H1 (cell line): ENCODE results near the gene WNT3A. TPM values are rescaled to one million over a fixed set of nuclear protein-coding genes. Genes with fewer than 3 reads are reported as not detected.

Experiments used
- CTCF ChIA-PET: fragments of 300-600 bp; sonication (Branson Sonifier 250); formaldehyde crosslinking; loops from one replicate; lab custom pipeline; 2021; ENCODE audit not compliant: partially characterized antibody; lab: Charles Lee
- POLR2A ChIA-PET: fragments of 300-600 bp; sonication (Branson Sonifier 250); formaldehyde crosslinking; loops from one replicate; lab custom pipeline; 2021; ENCODE audit warnings: inconsistent platforms; ENCODE audit not compliant: partially characterized antibody; lab: Charles Lee
- DNase-seq, 2 experiments: peaks; one replicate each; pipeline versions ENCODE4 v3.0.0 to v3.0.0-alpha.2; 2010 to 2022; ENCODE audit warnings: low spot score in 2 of 2, low read depth in 1 of 2, mixed read lengths in 1 of 2
- FAIRE-seq: peaks from 2 replicates; lab custom pipeline; 2011; peaks lifted over from hg19 to GRCh38; lab: Jason Lieb, UNC
- H2AFZ ChIP-seq: 2 replicates; pipeline ENCODE4 v1.8.1; 2012; ENCODE audit warnings: low read length, inconsistent platforms
- H2AK5ac ChIP-seq: 2 replicates; pipeline ENCODE4 v1.6.1; 2013; ENCODE audit warnings: low read depth, low read length
- H2BK120ac ChIP-seq: replicated peaks from 2 replicates; pipeline ENCODE3; 2013; ENCODE audit warnings: low read depth, low read length, inconsistent platforms
- H2BK12ac ChIP-seq: 2 replicates; pipeline ENCODE4 v1.6.1; 2013; ENCODE audit warnings: low read depth, low read length
- H2BK15ac ChIP-seq: 2 replicates; pipeline ENCODE4 v1.6.1; 2013; ENCODE audit warnings: low read length
- H2BK20ac ChIP-seq: 2 replicates; pipeline ENCODE4 v1.6.1; 2013; ENCODE audit warnings: low read length
- H2BK5ac ChIP-seq: 2 replicates; pipeline ENCODE4 v1.6.1; 2013; ENCODE audit warnings: low read depth, low read length
- H3K14ac ChIP-seq: 2 replicates; pipeline ENCODE4 v1.6.1; 2013; ENCODE audit warnings: inconsistent platforms; ENCODE audit not compliant: insufficient read length
- H3K18ac ChIP-seq: 2 replicates; pipeline ENCODE4 v1.6.1; 2013; ENCODE audit warnings: low read length; ENCODE audit errors: extremely low read depth
- H3K23ac ChIP-seq: 2 replicates; pipeline ENCODE4 v1.6.1; 2013; ENCODE audit warnings: inconsistent platforms; ENCODE audit not compliant: insufficient read length
- H3K23me2 ChIP-seq: 2 replicates; pipeline ENCODE4 v1.6.1; 2013; ENCODE audit warnings: low read depth, low read length
- H3K27ac ChIP-seq: 2 replicates; pipeline ENCODE4 v1.6.1; 2011; ENCODE audit warnings: low read depth, low read length, inconsistent platforms
- H3K27me3 ChIP-seq, 4 experiments: replicated peaks in 1 of 4; 1 replicate in 1 of 4; 2 replicates in 3 of 4; pipeline versions ENCODE4 v1.6.1 to v1.8.1; 2011 to 2013; ENCODE audit warnings: low read length in 3 of 4, mild to moderate bottlenecking in 3 of 4, inconsistent platforms in 2 of 4, mixed read lengths in 2 of 4, moderate library complexity in 1 of 4; ENCODE audit not compliant: control insufficient read depth in 3 of 4, insufficient read depth in 3 of 4; ENCODE audit errors: extremely low read depth in 1 of 4
- H3K36me3 ChIP-seq, 4 experiments: 2 replicates each; pipeline versions ENCODE4 v1.6.1 to v1.8.1; 2011 to 2013; ENCODE audit warnings: mild to moderate bottlenecking in 4 of 4, low read length in 3 of 4, moderate library complexity in 2 of 4, control low read depth in 1 of 4, inconsistent platforms in 1 of 4; ENCODE audit not compliant: insufficient read depth in 4 of 4, control insufficient read depth in 2 of 4
- H3K4ac ChIP-seq: replicated peaks from 2 replicates; pipeline ENCODE3; 2013; ENCODE audit warnings: low read length, low read depth, mixed read lengths, inconsistent platforms; ENCODE audit not compliant: insufficient read length
- H3K4me1 ChIP-seq, 4 experiments: replicated peaks in 1 of 4; 1 replicate in 1 of 4; 2 replicates in 3 of 4; pipeline versions ENCODE4 v1.6.1 to v1.8.1; 2011 to 2013; ENCODE audit warnings: low read length in 3 of 4, inconsistent platforms in 2 of 4, mixed read lengths in 1 of 4; ENCODE audit not compliant: insufficient read depth in 4 of 4, control insufficient read depth in 3 of 4
- H3K4me2 ChIP-seq, 2 experiments: 2 replicates each; pipeline versions ENCODE4 v1.6.1 to v1.8.1; 2011 to 2013; ENCODE audit warnings: low read depth in 2 of 2, low read length in 2 of 2, control low read depth in 1 of 2, inconsistent platforms in 1 of 2, mild to moderate bottlenecking in 1 of 2; ENCODE audit not compliant: insufficient read depth in 1 of 2
- H3K4me3 ChIP-seq, 4 experiments: fragments of 200-600, 300-600 bp in 1 of 4; sonication (generic), shearing (Covaris generic), sonication (Bioruptor Twin) in 1 of 4; 2 replicates each; pipeline versions ENCODE4 v1.5.1 to v1.8.1; 2011 to 2016; ENCODE audit warnings: low read length in 4 of 4, low read depth in 3 of 4, control low read depth in 2 of 4, inconsistent platforms in 2 of 4, mild to moderate bottlenecking in 2 of 4, mixed read lengths in 1 of 4, moderate library complexity in 1 of 4; ENCODE audit not compliant: insufficient read depth in 2 of 4; ENCODE audit errors: extremely low read depth in 1 of 4
- H3K56ac ChIP-seq: replicated peaks from 2 replicates; pipeline ENCODE3; 2013; ENCODE audit warnings: low read depth, mild to moderate bottlenecking, mixed read lengths, low read length, inconsistent platforms; ENCODE audit not compliant: insufficient read length
- H3K79me1 ChIP-seq: 2 replicates; pipeline ENCODE4 v1.6.1; 2013; ENCODE audit warnings: low read depth, low read length, control low read depth
- H3K79me2 ChIP-seq, 2 experiments: 2 replicates each; pipeline versions ENCODE4 v1.6.1 to v1.8.1; 2012 to 2013; ENCODE audit warnings: low read length in 2 of 2, mild to moderate bottlenecking in 2 of 2, inconsistent platforms in 1 of 2; ENCODE audit not compliant: insufficient read depth in 2 of 2, control insufficient read depth in 1 of 2
- H3K9ac ChIP-seq, 4 experiments: replicated peaks in 1 of 4; 1 replicate in 1 of 4; 2 replicates in 3 of 4; pipeline versions ENCODE4 v1.6.1 to v1.8.1; 2011 to 2013; ENCODE audit warnings: low read depth in 3 of 4, low read length in 3 of 4, control low read depth in 2 of 4, mild to moderate bottlenecking in 2 of 4, moderate library complexity in 2 of 4, inconsistent platforms in 1 of 4; ENCODE audit errors: extremely low read depth in 1 of 4
- H3K9me3 ChIP-seq, 2 experiments: 2 replicates each; pipeline versions ENCODE4 v1.6.1 to v1.8.1; 2012 to 2013; ENCODE audit warnings: mild to moderate bottlenecking in 2 of 2, moderate library complexity in 2 of 2, control low read depth in 1 of 2, inconsistent platforms in 1 of 2, low read depth in 1 of 2, low read length in 1 of 2, mixed read lengths in 1 of 2; ENCODE audit not compliant: insufficient read depth in 2 of 2
- H4K20me1 ChIP-seq, 2 experiments: replicated peaks in 1 of 2; 2 replicates each; pipeline versions ENCODE3 to v1.8.1; 2011 to 2013; ENCODE audit warnings: inconsistent platforms in 2 of 2, low read length in 2 of 2, mild to moderate bottlenecking in 1 of 2; ENCODE audit not compliant: insufficient read depth in 2 of 2, control insufficient read depth in 1 of 2
- H4K5ac ChIP-seq: 2 replicates; pipeline ENCODE4 v1.6.1; 2013; ENCODE audit warnings: low read length, low read depth, mixed read lengths, inconsistent platforms; ENCODE audit not compliant: insufficient read length
- H4K8ac ChIP-seq: 2 replicates; pipeline ENCODE4 v1.8.0; 2013; ENCODE audit warnings: mild to moderate bottlenecking, moderate library complexity, low read length, inconsistent platforms; ENCODE audit not compliant: insufficient read depth; ENCODE audit errors: extremely low read depth
- H4K91ac ChIP-seq: replicated peaks from 2 replicates; pipeline ENCODE3; 2013; ENCODE audit warnings: low read length, mixed read lengths, inconsistent platforms; ENCODE audit not compliant: insufficient read length
- BRCA1 ChIP-seq: IDR thresholded peaks from 2 replicates; pipeline ENCODE4 v1.6.1; 2012; ENCODE audit warnings: low read depth, low read length, improper control_type of control experiment
- FOSL1 ChIP-seq: IDR thresholded peaks from 2 replicates; pipeline ENCODE4 v1.6.1; 2011; ENCODE audit warnings: mild to moderate bottlenecking, low read depth, low read length, moderate library complexity; ENCODE audit not compliant: insufficient read depth
- GABPA ChIP-seq: IDR thresholded peaks from 2 replicates; pipeline ENCODE4 v1.6.1; 2011; ENCODE audit warnings: mild to moderate bottlenecking, low read length, moderate library complexity, borderline replicate concordance; ENCODE audit not compliant: insufficient read depth
- HDAC6 ChIP-seq: IDR thresholded peaks from one replicate; pipeline ENCODE4 v1.7.1; 2012; ENCODE audit warnings: low read depth, mild to moderate bottlenecking, inconsistent platforms, low read length, moderate library complexity
- MAFK ChIP-seq: IDR thresholded peaks from 2 replicates; pipeline ENCODE4 v1.6.1; 2012; ENCODE audit warnings: low read depth, mild to moderate bottlenecking, improper control_type of control experiment, low read length
- TBP ChIP-seq: IDR thresholded peaks from 2 replicates; pipeline ENCODE4 v1.6.1; 2011; ENCODE audit warnings: low read depth, low read length, improper control_type of control experiment
- YY1 ChIP-seq: IDR thresholded peaks from 2 replicates; pipeline ENCODE4 v1.6.1; 2011; ENCODE audit warnings: low read depth, mild to moderate bottlenecking, low read length
- WGBS, 2 experiments: shearing (Covaris generic) in 1 of 2; methylation state at CpG; one replicate each; pipeline versions ENCODE4 v1.1.6 to v1.1.7; 2013 to 2015; ENCODE audit warnings: low lambda C conversion rate in 2 of 2, mixed read lengths in 2 of 2, inconsistent platforms in 1 of 2, low coverage in 1 of 2, missing lambda C conversion rate in 1 of 2; ENCODE audit not compliant: insufficient replicate concordance in 2 of 2, insufficient coverage in 1 of 2, insufficient read length in 1 of 2; ENCODE audit errors: extremely low coverage in 1 of 2, missing lambda C conversion rate in 1 of 2; 5-methylcytosine and 5-hydroxymethylcytosine counted together
- polyA plus RNA-seq, 7 experiments: library from polyadenylated mRNA; depleted of rRNA in 3 of 7; stranded (reverse) in 5 of 7; unstranded in 2 of 7; fragments of >200 nt in 5 of 7; fragments of 200-250 nt in 2 of 7; gene quantifications; 1 replicate in 5 of 7; 2 replicates in 1 of 7; 4 replicates in 1 of 7; pipeline versions ENCODE4 v1.2.1 to v1.2.3, GENCODE V29; 2011 to 2013; ENCODE audit warnings: missing spikeins in 2 of 7, mixed read lengths in 2 of 7
- total RNA-seq: library from RNA; stranded (reverse); fragmentation: NEBNext Ultra II Directional; extraction: Animal tissue kit (Norgen Biotek cat#: 25700); gene quantifications from 2 replicates; pipeline ENCODE4 v1.2.1, GENCODE V29; 2021

The WNT3A gene
- total and polyA plus RNA-seq, 2 of the 8 experiments (the other 6 are each of a cell fraction or from before 2014, with no cell fraction given) = 0.08 to 0.19 TPM

- no peak overlapping the region for H3K4me2 ChIP-seq
- H4K5ac ChIP-seq = no peak overlapping the region
- H2AK5ac ChIP-seq = no peak overlapping the region
- H3K4ac ChIP-seq = no peak overlapping the region
- H4K91ac ChIP-seq = no peak overlapping the region
- H2BK120ac ChIP-seq = no peak overlapping the region
- peaks cover 0 to 8% (median 4%) of the 10 kb centered on the region in 4 experiments; a peak in 5 of 7 replicates for H3K4me1 ChIP-seq
- DNase-seq (no peak), FAIRE-seq (no peak)
- 0 out of 2 replicates have a peak overlapping the region, but pooled peaks have one; percentile 1 for H2BK15ac ChIP-seq
- H2AFZ ChIP-seq = no peak overlapping the region
- H3K18ac ChIP-seq = no peak overlapping the region
- no peak overlapping the region; a peak in 2 of 7 replicates for H3K9ac ChIP-seq
- H3K23ac ChIP-seq = no peak overlapping the region
- peaks cover 49% of the 10 kb centered on the region for H3K79me1 ChIP-seq
- no peak overlapping the region for H3K27ac ChIP-seq
- H4K8ac ChIP-seq = no peak overlapping the region
- no peak overlapping the region for H3K56ac ChIP-seq
- no peak overlapping the region for H2BK20ac ChIP-seq
- CTCF ChIA-PET = interaction anchor here (0.9 to 2.7 kb wide), 2 partner anchors 11 to 75 kb away, joined by 3 to 13 read pairs; no protein-coding TSS in a partner anchor
- H3K23me2 ChIP-seq = no peaks in the 10 kb centered on the region
- H3K36me3 ChIP-seq = no peaks in the 10 kb centered on the region
- no peak overlapping the region for H3K4me3 ChIP-seq
- H2BK12ac ChIP-seq = no peak overlapping the region
- no peak overlapping the region for H3K14ac ChIP-seq
- no peaks in the 10 kb centered on the region for H3K27me3 ChIP-seq
- POLR2A ChIA-PET = interaction anchor here (1.3 to 7.1 kb wide), 2 partner anchors 10 to 14 kb away, joined by 3 to 53 read pairs; no protein-coding TSS in a partner anchor
- H2BK5ac ChIP-seq = no peak overlapping the region
- peaks cover 92 to 100% of the 10 kb centered on the region in 2 experiments for H3K79me2 ChIP-seq
- 86% methylated on average over 12 of the region's 12 CpGs; no CpG with 5 or more reads in 1 of the 2 experiments for WGBS, 2 experiments
- H3K9me3 ChIP-seq = peaks cover 3 to 5% of the 10 kb centered on the region in 2 experiments; a peak in 3 of 4 replicates
- H4K20me1 ChIP-seq = peaks cover 61 to 79% of the 10 kb centered on the region in 2 experiments
- no peak for TF ChIP-seq MAFK
- no peak for TF ChIP-seq HDAC6
- TF ChIP-seq GABPA = no peak
- TF ChIP-seq YY1 = no peak
- no peak for TF ChIP-seq TBP
- no peak for TF ChIP-seq BRCA1
- TF ChIP-seq FOSL1 = no peak
These were observed 83.0 kb downstream of the WNT3A start for GRCh38 chr1:228089519-228090380.
